Cardiac muscle cell (in vitro differentiated cells and primary cell): ENCODE measurements around the gene AUH. TPM values are rescaled to one million over a fixed set of nuclear protein-coding genes. Genes with fewer than 3 reads are reported as not detected.

ENCODE experiments used
- DNase-seq, 2 donors: peaks; one replicate each; pipeline versions ENCODE4 v3.0.0 to v3.0.0-alpha.2; 2010 to 2017; ENCODE audit warnings: low read depth in 1 of 2, low spot score in 1 of 2
- H3K27ac ChIP-seq: fragments of 200-600 bp; sonication (generic); 2 replicates; pipeline ENCODE4 v1.5.1; 2016
- H3K27me3 ChIP-seq: fragments of 200-600 bp; sonication (generic); 2 replicates; pipeline ENCODE4 v1.6.0; 2016; ENCODE audit warnings: control low read depth
- H3K36me3 ChIP-seq: fragments of 200-600 bp; sonication (generic); 2 replicates; pipeline ENCODE4 v1.5.1; 2016; ENCODE audit warnings: control low read depth
- H3K4me1 ChIP-seq: fragments of 200-600 bp; sonication (generic); 2 replicates; pipeline ENCODE4 v1.8.1; 2017; ENCODE audit warnings: low read depth, mild to moderate bottlenecking, mixed run types
- H3K4me3 ChIP-seq: fragments of 200-600 bp; sonication (generic); 2 replicates; pipeline ENCODE4 v1.5.1; 2016; ENCODE audit warnings: mild to moderate bottlenecking
- H3K9me3 ChIP-seq: fragments of 200-600 bp; sonication (generic); 2 replicates; pipeline ENCODE4 v1.5.1; 2017; ENCODE audit warnings: low read depth, mild to moderate bottlenecking, control low read depth
- CTCF ChIP-seq: IDR thresholded peaks from 2 replicates; pipeline ENCODE4 v1.5.1; 2012; ENCODE audit warnings: low read depth, mild to moderate bottlenecking, low read length
- polyA plus RNA-seq: library from polyadenylated mRNA; unstranded; fragments of >200 nt; fragmentation: Nextera tagmentation; extraction: Ambion mirVana; gene quantifications from 2 replicates; pipeline ENCODE4 v1.2.1, GENCODE V29; 2016
- total RNA-seq: library from RNA; depleted of rRNA; stranded (reverse); fragments of >200 nt; gene quantifications from 2 replicates; pipeline ENCODE4 v1.2.3, GENCODE V29; 2016

The AUH gene
- total and polyA plus RNA-seq, 2 experiments from 2014 or later: 52.0 to 68.8 TPM

- Histone ChIP-seq H3K27ac (no peak overlapping the region), H3K27me3 (no peaks in the 10 kb centered on the region), H3K4me3 (no peak overlapping the region), H3K9me3 (no peaks in the 10 kb centered on the region), H3K4me1 (peaks cover 8% of the 10 kb centered on the region), H3K36me3 (no peaks in the 10 kb centered on the region)
- no peak for TF ChIP-seq CTCF
- DNase-seq: no peak
These were observed 113.0 kb downstream of the AUH start for GRCh38 chr9:91248707-91249106.

GRCh38 chr9:91247278-91247677 lies 114.4 kb downstream of the AUH start:
- Histone ChIP-seq H3K27me3 (no peaks in the 10 kb centered on the region), H3K36me3 (no peaks in the 10 kb centered on the region), H3K27ac (no peak overlapping the region), H3K9me3 (no peaks in the 10 kb centered on the region), H3K4me1 (peaks cover 3% of the 10 kb centered on the region), H3K4me3 (no peak overlapping the region)
- no peak for DNase-seq
- no peak for TF ChIP-seq CTCF

GRCh38 chr9:91246846-91247245 lies 114.9 kb downstream of the AUH start:
- Histone ChIP-seq H3K27ac (no peak overlapping the region), H3K9me3 (no peaks in the 10 kb centered on the region), H3K4me3 (no peak overlapping the region), H3K4me1 (peaks cover 3% of the 10 kb centered on the region), H3K27me3 (no peaks in the 10 kb centered on the region), H3K36me3 (no peaks in the 10 kb centered on the region)
- TF ChIP-seq CTCF: no peak
- peak; percentile 8 to 38 for DNase-seq

- DNase-seq: peak in 1 of 2 donors; percentile 36
- no peak for TF ChIP-seq CTCF
- H3K36me3 ChIP-seq: no peaks in the 10 kb centered on the region
- H3K4me1 ChIP-seq: peaks cover 3% of the 10 kb centered on the region
- H3K9me3 ChIP-seq: no peaks in the 10 kb centered on the region
- H3K4me3 ChIP-seq: no peak overlapping the region
- H3K27ac ChIP-seq: no peak overlapping the region
- no peaks in the 10 kb centered on the region for H3K27me3 ChIP-seq
These were observed 116.0 kb downstream of the AUH start for GRCh38 chr9:91245431-91246313.

GRCh38 chr9:91243029-91243428 lies 118.7 kb downstream of the AUH start:
- Histone ChIP-seq H3K9me3 (no peaks in the 10 kb centered on the region), H3K4me3 (no peak overlapping the region), H3K4me1 (peaks cover 3% of the 10 kb centered on the region), H3K27me3 (no peaks in the 10 kb centered on the region), H3K36me3 (no peaks in the 10 kb centered on the region), H3K27ac (no peak overlapping the region)
- no peak for DNase-seq
- no peak for TF ChIP-seq CTCF
